Transverse colon (tissue), 4 donors: ENCODE results near the gene C9orf57. TPM values are rescaled to one million over a fixed set of nuclear protein-coding genes. Genes with fewer than 3 reads are reported as not detected.

Source experiments
- DNase-seq: peaks from one replicate; pipeline ENCODE4 v3.0.0-alpha.2; 2019
- H3K27ac ChIP-seq, 4 donors: fragments of 200-600 bp; sonication (generic); 2 replicates each; pipeline ENCODE4 v1.5.1; 2016 to 2018; ENCODE audit warnings: inconsistent platforms in 4 of 4
- H3K27me3 ChIP-seq: fragments of 200-600 bp; sonication (generic); 2 replicates; pipeline ENCODE4 v1.5.1; 2017; ENCODE audit warnings: inconsistent platforms
- H3K36me3 ChIP-seq, 4 donors: fragments of 200-600 bp; sonication (generic); 2 replicates each; pipeline ENCODE4 v1.5.1; 2017 to 2019; ENCODE audit warnings: inconsistent platforms in 4 of 4
- H3K4me1 ChIP-seq, 4 donors: fragments of 200-600 bp; sonication (generic); 2 replicates each; pipeline ENCODE4 v1.5.1; 2017 to 2020; ENCODE audit warnings: inconsistent platforms in 4 of 4
- H3K4me3 ChIP-seq, 4 donors: fragments of 200-600 bp; sonication (generic); 1 replicate in 1 of 4; 2 replicates in 3 of 4; pipeline versions ENCODE4 v1.5.1 to v1.6.1; 2017 to 2019; ENCODE audit warnings: inconsistent platforms in 4 of 4
- H3K9me3 ChIP-seq, 2 donors: fragments of 200-600 bp; sonication (generic); 2 replicates each; pipeline ENCODE4 v1.5.1; 2017 to 2019; ENCODE audit warnings: inconsistent platforms in 2 of 2
- CTCF ChIP-seq, 5 experiments: fragments of 200-600 bp in 3 of 5; fragments of 450-650 bp in 2 of 5; sonication (generic) in 3 of 5; IDR thresholded peaks; 1 replicate in 2 of 5; 2 replicates in 3 of 5; pipeline ENCODE4 v1.5.1; 2016 to 2017; ENCODE audit warnings: antibody characterized with exemption in 5 of 5, inconsistent platforms in 3 of 5, mild to moderate bottlenecking in 2 of 5, moderate library complexity in 1 of 5
- EP300 ChIP-seq: sonication (generic); formaldehyde crosslinking; IDR thresholded peaks from one replicate; pipeline ENCODE4 v1.6.1; 2017; ENCODE audit warnings: antibody characterized with exemption, low read depth
- POLR2A ChIP-seq: fragments of 450-650 bp; IDR thresholded peaks from one replicate; pipeline ENCODE4 v1.6.1; 2016; ENCODE audit warnings: antibody characterized with exemption, mild to moderate bottlenecking, moderate library complexity
- POLR2AphosphoS5 ChIP-seq, 3 donors: sonication (generic); formaldehyde crosslinking; IDR thresholded peaks; one replicate each; pipeline ENCODE4 v1.6.1; 2016; ENCODE audit warnings: antibody characterized with exemption in 3 of 3
- WGBS, 2 donors: methylation state at CpG; one replicate each; pipeline ENCODE4 v1.1.5; 2018; ENCODE audit warnings: low coverage in 1 of 2; 5-methylcytosine and 5-hydroxymethylcytosine counted together
- in situ Hi-C, 4 donors: fragments of 200-750 bp; cut with MboI; loops; one replicate each; pipeline versions ENCODE4 v1.15.0 to v1.15.1; 2017; ENCODE audit warnings: low sequenced_read_pairs in 3 of 4, low pct_ligation_motif_present in 1 of 4, low pct_unique_long_range_greater_than_20kb in 1 of 4
- intact Hi-C: fragments of 100-400 bp; cut with DNase I; formaldehyde crosslinking; loops from one replicate; pipeline ENCODE4 v1.15.1; 2023; ENCODE audit warnings: low total_unique reads
- total RNA-seq, 4 donors: library from RNA; depleted of rRNA; stranded (reverse); fragments of >200 nt; gene quantifications; one replicate each; pipeline ENCODE4 v1.1.0, GENCODE V29; 2016

The C9orf57 gene
- total RNA-seq, 4 donors from 2014 or later: not detected

GRCh38 chr9:72038408-72038807 is 22.0 kb downstream of the C9orf57 start:
- no peaks in the 10 kb centered on the region for H3K36me3 ChIP-seq
- no peak for DNase-seq
- H3K9me3 ChIP-seq: no peaks in the 10 kb centered on the region
- H3K4me3 ChIP-seq: no peak overlapping the region
- intact Hi-C loops: loop anchor here (5.0 kb wide), 1 partner anchor 234 kb away; no protein-coding TSS in a partner anchor
- H3K27me3 ChIP-seq: no peaks in the 10 kb centered on the region
- no peak for TF ChIP-seq CTCF (IDR thresholded peaks at IDR 0.05)
- TF ChIP-seq POLR2A: no peak
- TF ChIP-seq EP300: no peak
- no peak for TF ChIP-seq POLR2AphosphoS5 (IDR thresholded peaks at IDR 0.05)
- no peak overlapping the region for H3K27ac ChIP-seq
- H3K4me1 ChIP-seq: peaks cover 0 to 4% (median 0%) of the 10 kb centered on the region in 4 donors
- WGBS, 2 donors: 83 to 87% methylated on average over 4 of the region's 4 CpGs
- in situ Hi-C loops: loop anchor here (5.0 to 25.0 kb wide), 5 partner anchors 224 to 1149 kb away; no protein-coding TSS in a partner anchor

DNA sequence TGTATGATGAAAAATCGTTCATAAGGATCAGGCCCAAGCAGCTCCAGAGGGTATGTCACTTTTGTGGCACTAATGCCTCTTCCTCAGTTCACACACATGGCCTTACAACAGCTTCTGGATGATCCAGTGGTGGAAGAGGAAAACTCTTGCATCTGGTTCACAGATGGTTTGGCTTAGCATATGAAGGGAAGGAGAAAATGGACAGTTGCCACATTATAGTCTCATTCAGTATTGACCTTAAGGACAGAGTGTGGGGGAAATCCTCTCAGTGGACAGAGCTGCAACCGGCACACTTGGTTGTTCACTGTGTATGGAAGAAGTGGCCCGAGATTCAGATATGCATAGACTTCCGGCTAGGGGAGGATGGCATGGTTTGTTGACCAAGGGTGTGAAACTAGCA is 22.8 kb downstream of the C9orf57 start:
- no peaks in the 10 kb centered on the region for H3K9me3 ChIP-seq
- WGBS, 2 donors: 43 to 63% methylated on average over 3 to 4 of the region's 4 CpGs
- H3K4me3 ChIP-seq: no peak overlapping the region
- no peak overlapping the region for H3K27ac ChIP-seq
- DNase-seq: no peak
- H3K27me3 ChIP-seq: no peaks in the 10 kb centered on the region
- no peaks in the 10 kb centered on the region for H3K36me3 ChIP-seq
- TF ChIP-seq EP300 (no peak), CTCF (IDR thresholded peaks at IDR 0.05) (no peak), POLR2AphosphoS5 (IDR thresholded peaks at IDR 0.05) (no peak)
- in situ Hi-C loops: loop anchor here (5.0 to 25.0 kb wide), 5 partner anchors 223 to 1150 kb away; no protein-coding TSS in a partner anchor
- H3K4me1 ChIP-seq: peaks cover 0 to 4% (median 0%) of the 10 kb centered on the region in 4 donors
- intact Hi-C loops: loop anchor here (5.0 kb wide), 1 partner anchor 235 kb away; no protein-coding TSS in a partner anchor

GRCh38 chr9:72030767-72031166 is 29.6 kb downstream of the C9orf57 start:
- Histone ChIP-seq H3K4me1 (peaks cover 0 to 2% (median 0%) of the 10 kb centered on the region in 4 donors), H3K27me3 (no peaks in the 10 kb centered on the region), H3K36me3 (no peaks in the 10 kb centered on the region), H3K27ac (no peak overlapping the region), H3K9me3 (no peaks in the 10 kb centered on the region), H3K4me3 (no peak overlapping the region)
- TF ChIP-seq EP300: no peak
- no peak for TF ChIP-seq POLR2AphosphoS5 (IDR thresholded peaks at IDR 0.05)
- no peak for TF ChIP-seq POLR2A
- TF ChIP-seq CTCF (IDR thresholded peaks at IDR 0.05): no peak
- intact Hi-C loops: no loop called here
- in situ Hi-C loops: loop anchor here in 3 of 4 donors (10.0 to 25.0 kb wide), 4 partner anchors 216 to 1157 kb away; no protein-coding TSS in a partner anchor
- no peak for DNase-seq
- 84 to 89% methylated on average over 2 of the region's 2 CpGs for WGBS, 2 donors

GRCh38 chr9:72029986-72030385 is 30.4 kb downstream of the C9orf57 start:
- Histone ChIP-seq H3K36me3 (no peaks in the 10 kb centered on the region), H3K4me3 (no peak overlapping the region), H3K4me1 (peaks cover 0 to 5% (median 2%) of the 10 kb centered on the region in 4 donors), H3K27ac (no peak overlapping the region), H3K27me3 (no peaks in the 10 kb centered on the region), H3K9me3 (no peaks in the 10 kb centered on the region)
- DNase-seq: no peak
- intact Hi-C loops (loop anchor here (5.0 kb wide), 1 partner anchor 223 kb away; no protein-coding TSS in a partner anchor), in situ Hi-C loops (loop anchor here in 3 of 4 donors (10.0 to 25.0 kb wide), 4 partner anchors 215 to 1157 kb away; no protein-coding TSS in a partner anchor)
- TF ChIP-seq EP300 (no peak), POLR2A (no peak), CTCF (IDR thresholded peaks at IDR 0.05) (no peak), POLR2AphosphoS5 (IDR thresholded peaks at IDR 0.05) (no peak)
- 60 to 67% methylated on average over 1 of the region's 1 CpG for WGBS, 2 donors
